Cardiac fibroblast (primary cell): ENCODE results near the gene NUP98.

Experiments used
- DNase-seq, 2 donors: peaks; one replicate each; pipeline versions ENCODE4 v3.0.0 to v3.0.0-alpha.2; 2010; ENCODE audit warnings: low read depth in 2 of 2
- H3K4me3 ChIP-seq, 2 donors: replicated peaks in 1 of 2; 1 replicate in 1 of 2; 2 replicates in 1 of 2; pipeline ENCODE4 v1.5.1; 2011; ENCODE audit warnings: low read depth in 2 of 2, low read length in 2 of 2, mild to moderate bottlenecking in 2 of 2, moderate library complexity in 1 of 2
- CTCF ChIP-seq: IDR thresholded peaks from one replicate; pipeline ENCODE4 v1.5.1; 2011; ENCODE audit warnings: low read depth, mild to moderate bottlenecking, low read length, inconsistent platforms

NUP98 gene

GRCh38 chr11:3684129-3684818 is 113.1 kb downstream of the NUP98 start:
- DNase-seq: no peak
- no peak overlapping the region for H3K4me3 ChIP-seq
- no peak for TF ChIP-seq CTCF

- no peak overlapping the region for H3K4me3 ChIP-seq
- TF ChIP-seq CTCF: no peak
- no peak for DNase-seq
Observed at GRCh38 chr11:3683039-3683438, 114.3 kb downstream of the NUP98 start.

GRCh38 chr11:3679077-3679476 is 118.3 kb downstream of the NUP98 start:
- no peak for TF ChIP-seq CTCF
- no peak for DNase-seq
- H3K4me3 ChIP-seq: no peak overlapping the region

GRCh38 chr11:3675971-3676370 is 121.4 kb downstream of the NUP98 start:
- DNase-seq: no peak
- TF ChIP-seq CTCF: no peak
- no peak overlapping the region for H3K4me3 ChIP-seq

GRCh38 chr11:3674189-3674588 is 123.2 kb downstream of the NUP98 start:
- no peak overlapping the region for H3K4me3 ChIP-seq
- peak in 1 of 2 donors; percentile 69 for DNase-seq
- no peak for TF ChIP-seq CTCF

GRCh38 chr11:3671334-3672254 is 125.8 kb downstream of the NUP98 start, which contains the start of gene CHRNA10:
Gene CHRNA10, minus strand, starts transcription at chr11:3671384. Its CDS starts 72 bp downstream, at chr11:3671312.
- no peak for DNase-seq
- TF ChIP-seq CTCF: no peak
- no peak within 1 kb of the TSS for H3K4me3 ChIP-seq
